GM12875 (cell line): ENCODE measurements around the gene IER5.

Experiments
- H3K4me3 ChIP-seq: one replicate; pipeline ENCODE4 v1.5.1; 2011; ENCODE audit warnings: low read depth, low read length, control low read depth
- CTCF ChIP-seq: IDR thresholded peaks from 2 replicates; pipeline ENCODE4 v1.5.1; 2011; ENCODE audit warnings: low read depth, mild to moderate bottlenecking, control low read depth, inconsistent platforms, low read length, moderate library complexity, borderline replicate concordance; ENCODE audit not compliant: insufficient read depth

The IER5 gene

GRCh38 chr1:181135437-181135731, 46.9 kb downstream of the IER5 start:
- H3K4me3 ChIP-seq: no peak overlapping the region
- peak; percentile 65; the same call in 1 of the 2 replicates for TF ChIP-seq CTCF

- TF ChIP-seq CTCF: no peak
- no peak overlapping the region for H3K4me3 ChIP-seq
Measured at GRCh38 chr1:181135815-181136737, 47.6 kb downstream of the IER5 start.

GRCh38 chr1:181136738-181137122, 48.2 kb downstream of the IER5 start:
- TF ChIP-seq CTCF: no peak
- no peak overlapping the region for H3K4me3 ChIP-seq

- no peak overlapping the region for H3K4me3 ChIP-seq
- no peak for TF ChIP-seq CTCF
Measured at GRCh38 chr1:181137217-181137743, 48.8 kb downstream of the IER5 start.

- no peak overlapping the region for H3K4me3 ChIP-seq
- no peak for TF ChIP-seq CTCF
Measured at GRCh38 chr1:181139631-181140061, 51.1 kb downstream of the IER5 start.

- no peak overlapping the region for H3K4me3 ChIP-seq
- TF ChIP-seq CTCF: no peak
Measured at GRCh38 chr1:181140398-181140797, 51.9 kb downstream of the IER5 start.

GRCh38 chr1:181140891-181141290, 52.4 kb downstream of the IER5 start:
- TF ChIP-seq CTCF: no peak
- no peak overlapping the region for H3K4me3 ChIP-seq
